GM12878 (cell line): ENCODE data around the gene DKK3.

Experiments
- BHLHE40 ChIP-seq, 2 experiments: fragments of 450-650 bp in 1 of 2; IDR thresholded peaks; 2 replicates each; pipeline ENCODE4 v1.6.1; 2011 to 2017; ENCODE audit warnings: low read depth in 2 of 2, borderline replicate concordance in 1 of 2, improper control_type of control experiment in 1 of 2, low read length in 1 of 2, mild to moderate bottlenecking in 1 of 2
- CEBPB ChIP-seq, 2 experiments: fragments of 150-350 bp in 1 of 2; IDR thresholded peaks; 2 replicates each; pipeline ENCODE4 v1.6.1; 2012 to 2014; ENCODE audit warnings: low read depth in 2 of 2, low read length in 2 of 2, borderline replicate concordance in 1 of 2, inconsistent platforms in 1 of 2
- NR2C2 ChIP-seq: IDR thresholded peaks from 2 replicates; pipeline ENCODE4 v1.6.1; 2011; ENCODE audit warnings: borderline replicate concordance, low read depth; ENCODE audit not compliant: control insufficient read depth, insufficient read length
- SPI1 ChIP-seq: IDR thresholded peaks from 2 replicates; pipeline ENCODE4 v1.6.1; 2011; ENCODE audit warnings: low read depth, mild to moderate bottlenecking, low read length, moderate library complexity, borderline replicate concordance; ENCODE audit not compliant: insufficient read depth

- TF ChIP-seq SPI1, result no peak
- TF ChIP-seq NR2C2, result no peak
- TF ChIP-seq BHLHE40 (IDR thresholded peaks at IDR 0.05; ENCODE audit: borderline replicate concordance in 1 of 2, low read depth in 2 of 2, low read length in 1 of 2), result no peak
- no peak for TF ChIP-seq CEBPB (IDR thresholded peaks at IDR 0.05; ENCODE audit: borderline replicate concordance in 1 of 2, low read depth in 2 of 2, low read length in 2 of 2)
Measured at GRCh38 chr11:11949482-11949881, 58.9 kb downstream of the DKK3 start.
